HG03378 (cell line): ENCODE results near the gene POPDC3.
"Not testable (repeated sequence)": the region's sequence is repeated elsewhere in the genome, so short reads cannot be mapped to it uniquely, and the experiment has no call there.

Source experiments
- ATAC-seq: cut with Tn5 transposase; IDR thresholded peaks from one replicate; pipeline ENCODE4 v1.9.1; 2021; ENCODE audit warnings: mild to moderate bottlenecking, moderate library complexity; ENCODE audit not compliant: unreplicated experiment

The POPDC3 gene, protein sequence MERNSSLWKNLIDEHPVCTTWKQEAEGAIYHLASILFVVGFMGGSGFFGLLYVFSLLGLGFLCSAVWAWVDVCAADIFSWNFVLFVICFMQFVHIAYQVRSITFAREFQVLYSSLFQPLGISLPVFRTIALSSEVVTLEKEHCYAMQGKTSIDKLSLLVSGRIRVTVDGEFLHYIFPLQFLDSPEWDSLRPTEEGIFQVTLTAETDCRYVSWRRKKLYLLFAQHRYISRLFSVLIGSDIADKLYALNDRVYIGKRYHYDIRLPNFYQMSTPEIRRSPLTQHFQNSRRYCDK

DNA sequence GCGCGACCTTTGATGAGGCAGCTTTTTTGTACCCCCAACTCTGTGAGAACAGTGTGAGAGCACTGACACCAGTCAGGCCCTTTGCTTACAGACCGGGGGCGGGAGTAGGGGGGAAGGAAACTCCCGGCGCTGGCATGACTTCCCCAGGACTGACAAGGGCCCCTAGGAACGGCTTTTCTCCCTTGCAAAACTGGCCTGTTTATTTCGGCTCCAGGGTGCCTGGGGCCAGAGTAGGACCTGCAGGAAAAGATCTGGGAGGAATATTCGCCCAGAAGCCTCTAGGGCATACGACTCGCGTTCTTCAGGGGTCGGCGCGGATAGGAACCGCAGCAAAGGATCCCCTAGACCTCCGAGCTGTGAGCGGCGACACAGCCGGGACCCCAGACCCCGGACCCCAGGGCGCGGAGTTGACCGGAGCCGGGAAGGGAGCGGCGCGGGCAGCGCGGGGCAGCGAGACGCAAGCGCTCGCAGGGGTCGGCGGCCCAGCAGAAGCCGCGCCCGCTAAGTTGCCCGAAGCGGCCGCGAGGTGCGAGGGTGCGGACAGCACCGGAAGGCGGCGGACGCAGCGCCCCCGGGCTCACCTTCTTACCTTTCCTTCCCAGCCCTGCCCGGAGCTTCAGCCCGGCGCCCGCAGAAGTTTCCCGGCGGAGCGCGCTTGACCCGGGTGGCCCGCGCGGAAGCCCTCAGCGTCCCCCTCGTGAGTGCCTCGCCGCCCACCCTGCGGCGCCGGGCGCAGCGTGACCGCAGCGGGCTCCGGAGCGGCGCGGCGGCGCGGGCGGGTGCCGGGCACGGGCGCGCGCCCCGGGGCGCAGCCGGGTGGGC, at the start of gene POPDC3:
Gene POPDC3 (minus strand): TSS at position 771 of the 822 bp plus-strand sequence. CDS start 18,105 bp downstream, outside the sequence.
- ATAC-seq = no peak

DNA sequence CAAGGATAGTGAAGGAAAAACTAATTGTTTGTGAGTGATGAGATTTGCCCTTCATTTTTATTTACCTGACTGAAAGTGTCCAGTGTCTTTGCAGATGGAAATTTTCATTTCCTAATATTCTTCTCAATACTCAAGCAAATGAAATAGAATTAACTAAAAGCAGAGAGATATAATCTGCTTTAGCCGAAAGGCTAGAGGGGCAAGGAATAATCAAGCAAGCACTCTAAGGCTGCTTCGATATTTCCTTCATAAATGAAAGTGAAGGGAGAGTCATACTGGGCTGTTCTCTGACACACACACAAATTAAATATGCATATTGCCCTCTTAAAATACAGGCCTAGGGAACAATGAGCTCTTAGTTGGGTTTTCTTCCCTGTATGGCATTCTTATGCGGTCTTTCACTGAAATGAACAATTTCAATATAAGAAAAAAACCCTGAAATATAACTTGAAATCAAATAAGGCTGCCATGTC, 47.5 kb upstream of the POPDC3 start:
- no peak for ATAC-seq

DNA sequence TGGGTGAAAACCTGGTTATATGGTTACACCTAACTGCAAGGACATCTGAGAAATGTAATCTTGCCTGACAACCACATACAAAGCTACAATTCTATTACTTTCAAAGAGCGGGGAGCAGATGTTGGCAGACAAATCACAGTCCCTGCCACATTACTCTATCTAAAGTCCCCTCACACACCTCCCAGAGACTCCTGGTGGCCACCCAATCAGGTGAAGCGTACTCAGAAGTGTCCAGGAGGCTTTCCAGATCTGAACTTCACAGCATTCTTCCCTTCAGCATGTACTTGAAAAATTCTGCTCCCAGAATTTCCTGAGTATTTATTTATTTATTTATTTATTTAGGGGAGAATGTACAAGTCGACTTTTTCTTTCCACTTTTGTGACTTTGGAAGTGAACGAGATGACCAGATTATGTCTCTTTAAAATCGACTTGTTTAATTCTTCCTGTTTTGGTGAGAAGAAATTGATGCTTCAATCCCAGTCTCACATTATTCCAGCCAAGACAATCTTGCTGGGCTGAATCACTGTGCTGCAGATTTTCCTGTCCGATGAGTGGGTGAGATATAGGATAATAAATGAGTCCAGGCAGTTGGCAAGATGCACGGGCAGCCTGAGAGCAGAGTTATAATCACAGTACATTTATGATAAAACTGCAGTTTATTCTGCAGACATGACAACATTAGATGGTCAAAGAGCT, 46.9 kb upstream of the POPDC3 start:
- no peak for ATAC-seq

DNA sequence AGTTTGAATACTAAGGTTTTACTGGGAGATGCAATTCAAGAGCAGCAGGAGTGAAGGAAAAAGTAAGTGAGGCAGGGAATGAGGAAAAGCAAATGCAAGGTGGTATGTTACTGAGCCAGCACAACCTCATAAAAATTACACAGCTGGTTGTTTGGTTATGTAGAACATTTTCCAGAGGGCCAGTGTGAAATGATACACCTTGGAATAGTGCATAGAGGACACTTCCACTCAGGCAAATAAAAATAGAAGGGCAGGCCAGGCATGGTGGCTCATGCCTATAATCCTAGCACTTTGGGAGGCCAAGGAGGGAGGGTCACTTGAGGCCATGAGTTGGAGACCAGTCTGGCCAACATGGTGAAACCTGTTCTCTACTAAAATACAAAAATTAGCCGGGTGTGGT, 43.4 kb upstream of the POPDC3 start:
- no peak for ATAC-seq

DNA sequence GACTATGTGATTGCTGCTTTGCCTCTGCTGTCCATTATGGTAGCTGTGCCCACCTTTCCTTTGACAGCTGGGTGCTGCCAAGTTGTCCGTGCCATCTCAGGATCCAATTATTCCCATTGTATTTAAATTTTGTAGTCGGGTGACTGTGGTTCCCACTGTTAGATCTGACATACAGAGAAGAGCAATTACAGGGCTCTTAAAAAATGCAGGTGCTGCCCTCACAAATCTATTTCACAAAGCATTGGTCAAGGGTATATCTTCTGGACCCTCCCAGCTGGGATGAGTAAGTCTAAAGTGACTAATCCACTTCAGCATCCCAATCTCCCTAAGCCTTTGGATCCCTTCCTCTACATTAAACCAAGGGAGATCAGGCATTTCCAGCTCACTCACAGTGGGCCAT, 41.4 kb upstream of the POPDC3 start:
- ATAC-seq = not testable (repeated sequence)

DNA sequence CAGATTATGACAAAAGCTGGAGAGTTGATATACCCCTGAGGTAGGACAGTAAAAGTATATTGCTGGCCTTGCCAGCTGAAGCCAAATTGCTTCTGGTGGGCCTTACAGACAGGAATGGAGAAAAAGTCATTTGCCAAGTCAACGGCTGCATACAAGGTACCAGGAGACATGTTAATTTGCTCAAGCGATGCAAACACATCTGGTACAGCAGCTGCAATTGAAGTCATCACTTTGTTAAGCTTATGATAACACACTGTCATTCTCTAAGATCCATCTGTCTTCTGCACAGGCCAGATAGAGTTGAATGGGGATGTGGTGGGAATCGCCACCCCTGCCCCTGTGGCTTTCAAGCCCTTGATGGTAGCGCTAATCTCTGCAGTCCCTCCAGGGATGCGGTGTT, 40.4 kb upstream of the POPDC3 start:
- no peak for ATAC-seq

DNA sequence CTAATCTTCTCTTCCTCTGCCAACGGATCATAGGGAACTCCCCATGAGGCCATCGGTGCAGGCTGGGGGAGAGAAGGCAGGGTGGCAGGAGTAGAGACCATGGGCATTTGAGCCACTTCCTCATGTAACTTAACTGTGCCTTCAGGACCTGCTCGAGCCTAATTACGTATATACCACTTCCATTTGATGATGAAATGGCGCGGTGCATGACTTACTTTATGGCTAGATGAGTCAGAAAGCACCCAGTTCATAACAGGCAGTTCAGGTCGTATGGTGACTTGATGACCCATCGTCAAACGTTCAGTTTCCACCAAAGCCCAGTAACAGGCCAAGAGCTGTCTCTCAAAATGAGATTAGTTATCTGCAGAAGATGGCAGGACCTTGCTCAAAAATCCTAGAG, 39.4 kb upstream of the POPDC3 start:
- ATAC-seq = not testable (repeated sequence)

DNA sequence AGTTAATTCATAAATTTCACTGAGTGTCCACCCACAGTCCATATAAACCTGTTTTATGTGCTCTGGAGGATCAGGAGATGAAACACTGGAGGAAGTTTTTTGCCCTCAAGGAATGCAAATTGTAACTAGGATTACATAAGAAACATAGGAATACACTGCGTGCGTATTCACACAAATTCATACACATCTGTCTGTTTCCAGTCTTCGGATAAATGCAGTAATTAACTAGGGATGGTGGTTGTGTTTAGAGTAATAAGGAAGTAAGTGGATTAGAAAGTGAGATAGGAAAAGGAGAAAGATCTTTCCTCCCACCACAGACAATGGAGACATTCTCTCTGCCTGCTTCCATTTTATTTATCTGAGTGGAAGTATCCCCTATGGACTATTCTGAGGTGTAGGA, 35.7 kb upstream of the POPDC3 start:
- no peak for ATAC-seq

DNA sequence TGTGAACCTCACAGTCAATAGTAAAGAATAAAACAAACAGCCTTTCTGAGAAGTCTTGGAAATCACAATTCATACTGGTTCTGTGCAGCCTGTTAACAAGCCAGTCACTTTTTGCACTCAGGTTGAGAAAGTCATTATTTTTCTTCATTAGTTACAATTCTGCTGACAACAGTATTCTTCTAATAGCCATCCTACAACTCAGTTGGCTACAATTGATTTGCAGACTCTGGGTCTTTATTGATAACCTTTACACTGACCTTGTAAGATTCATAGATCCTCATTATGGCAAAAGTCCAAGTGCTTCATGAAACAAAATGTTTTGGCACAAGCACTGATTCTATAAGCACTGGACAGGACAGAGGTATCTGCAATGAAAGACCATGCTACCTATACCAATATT, 34.9 kb upstream of the POPDC3 start:
- ATAC-seq = no peak

DNA sequence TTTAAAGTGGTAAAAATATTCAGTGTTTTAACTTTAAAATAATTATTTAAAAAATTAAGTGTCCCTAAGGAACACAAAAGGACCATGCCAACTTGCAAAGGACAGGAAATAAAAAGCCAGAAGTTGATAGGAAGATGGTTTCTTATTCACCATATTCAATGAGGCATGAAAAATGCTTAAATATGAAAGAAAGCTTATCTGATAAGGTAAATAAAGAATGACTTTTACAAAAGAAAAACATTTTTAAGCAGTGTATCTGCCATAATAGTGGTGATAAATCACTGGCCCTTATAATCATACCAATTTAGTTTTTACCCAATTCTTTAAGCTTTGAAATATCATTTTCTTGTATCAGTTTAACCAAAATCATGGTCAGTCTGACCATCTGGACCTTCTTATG, 33.5 kb upstream of the POPDC3 start:
- ATAC-seq = no peak

DNA sequence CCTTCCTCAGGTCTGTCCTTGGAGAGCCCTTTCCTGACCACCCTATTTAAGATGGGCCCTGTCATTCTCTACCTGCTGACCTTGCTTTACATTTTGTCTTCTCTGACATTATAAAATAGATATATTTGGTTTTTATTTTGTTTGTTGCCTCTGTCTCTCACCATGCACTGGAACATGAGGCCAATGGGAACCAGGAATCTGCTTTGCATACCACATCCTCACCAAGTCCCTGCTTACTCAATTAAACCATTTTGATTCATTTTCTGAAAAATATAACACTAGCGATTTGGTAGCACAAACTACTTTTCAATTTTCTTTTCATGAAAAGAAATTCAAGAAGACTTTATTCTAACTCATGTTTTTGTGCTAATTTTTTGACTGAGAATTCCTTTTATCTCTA, 32.8 kb upstream of the POPDC3 start:
- ATAC-seq = peak; percentile 84

DNA sequence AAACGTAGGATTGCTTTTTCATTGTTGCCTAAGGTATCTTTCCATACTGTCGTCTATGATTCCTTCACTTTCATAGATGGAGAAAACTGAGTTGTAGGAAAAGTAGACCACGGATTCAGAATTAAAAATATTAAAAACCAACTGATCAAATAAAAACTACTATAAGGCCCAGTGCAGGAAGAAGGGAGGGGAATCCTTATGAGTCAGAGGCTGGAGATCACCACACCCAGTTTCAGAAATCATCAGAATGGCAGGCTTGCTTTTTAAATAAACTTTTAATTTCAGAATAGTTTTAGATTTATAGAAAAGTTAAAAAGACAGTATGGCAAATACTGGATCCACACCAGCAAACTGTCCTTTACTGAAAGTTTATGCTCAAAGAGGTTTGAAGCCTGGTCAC, 32.0 kb upstream of the POPDC3 start:
- no peak for ATAC-seq

DNA sequence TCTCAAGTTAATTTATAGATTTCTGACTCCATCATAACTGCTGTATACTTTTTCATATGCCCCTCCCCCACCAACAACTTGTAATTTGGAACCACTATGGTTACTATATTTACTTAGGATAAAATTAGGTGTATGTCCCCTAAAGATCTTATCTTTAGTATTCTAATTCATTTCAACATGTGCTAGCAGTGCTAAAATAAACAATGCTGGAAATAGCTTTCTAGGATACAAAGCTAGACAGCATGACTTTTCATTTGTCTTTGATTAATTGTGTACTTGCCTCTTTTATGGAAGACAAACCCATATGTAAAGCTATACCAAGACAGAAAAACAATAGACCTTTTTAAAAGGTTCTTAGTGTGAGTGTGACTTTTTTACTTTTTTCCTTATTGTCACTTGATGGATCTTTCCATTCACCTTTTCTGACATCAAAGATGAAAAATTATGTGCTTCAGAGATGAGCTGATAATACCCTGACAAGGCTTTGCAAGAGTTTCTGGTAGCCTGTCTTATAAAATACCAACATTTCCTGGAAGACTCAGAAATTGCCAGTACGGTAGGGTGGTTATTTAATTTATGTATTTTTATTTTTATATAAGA, 31.2 kb upstream of the POPDC3 start:
- no peak for ATAC-seq

DNA sequence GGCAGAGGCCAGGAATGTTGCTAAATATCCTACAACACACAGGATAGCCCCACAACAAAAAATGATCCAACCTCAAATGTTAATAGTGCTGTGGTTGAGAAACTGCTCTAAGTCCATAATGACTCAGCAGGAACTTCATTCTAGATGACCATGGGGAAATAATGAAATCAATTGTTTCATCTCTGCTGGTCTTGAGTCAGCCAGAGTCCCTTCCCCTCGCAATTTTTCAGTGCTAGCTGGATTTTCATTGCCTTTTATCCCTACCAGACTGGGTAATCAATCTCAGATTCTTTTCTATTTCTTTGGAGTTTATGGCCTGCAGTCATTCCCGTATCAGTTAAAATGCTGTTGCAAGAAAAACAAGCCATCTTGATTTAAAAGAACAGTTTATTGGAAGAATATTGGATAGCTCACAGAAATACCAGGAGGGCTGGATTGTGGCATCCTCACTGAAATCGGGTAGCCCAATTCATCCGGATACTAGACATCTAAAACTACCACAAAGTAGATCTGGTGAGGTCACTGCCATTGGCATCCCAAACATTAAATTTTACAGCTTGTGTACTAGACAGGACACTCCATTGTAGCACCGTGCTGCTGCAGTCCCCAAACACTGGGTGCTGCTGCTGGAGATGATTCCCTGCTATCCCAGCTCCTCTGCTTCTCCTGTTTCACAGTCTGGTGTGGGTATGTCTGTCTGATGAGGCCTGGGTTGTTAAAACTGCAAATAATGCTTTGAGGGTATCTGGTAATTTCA, 30.3 kb upstream of the POPDC3 start:
- ATAC-seq = peak; percentile 44

DNA sequence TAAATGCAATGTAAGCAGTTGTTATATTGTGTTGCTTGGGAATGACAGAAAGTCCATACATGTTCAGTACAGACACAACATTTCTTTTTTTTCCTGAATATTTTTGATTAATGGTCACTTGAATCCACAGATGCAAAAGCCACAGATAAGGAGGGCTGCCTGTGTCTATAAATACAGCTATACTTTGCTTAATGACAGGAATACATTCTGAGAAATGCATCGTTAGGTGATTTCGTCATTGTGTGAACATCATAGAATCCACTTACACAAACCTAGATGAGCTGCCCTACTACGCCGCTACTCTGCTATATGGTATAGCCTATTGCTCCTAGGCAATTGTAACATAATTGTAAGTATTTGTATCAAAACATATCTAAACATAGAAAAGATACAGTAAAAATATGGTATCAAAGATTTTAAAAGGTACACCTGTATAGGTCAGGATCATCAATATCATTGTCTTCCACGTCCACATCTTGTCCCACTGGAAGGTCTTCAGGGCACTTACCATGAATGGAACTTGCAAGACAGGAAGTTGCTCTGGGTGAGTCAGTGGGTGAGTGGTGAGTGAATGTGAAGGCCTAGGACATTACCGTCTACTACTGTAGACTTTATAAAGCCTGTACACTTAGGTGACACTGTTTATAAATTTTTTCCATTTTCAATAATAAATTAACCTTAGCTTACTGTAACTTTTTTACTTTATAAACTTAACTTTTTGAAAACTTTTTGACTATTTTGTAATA, 27.9 kb upstream of the POPDC3 start:
- no peak for ATAC-seq

DNA sequence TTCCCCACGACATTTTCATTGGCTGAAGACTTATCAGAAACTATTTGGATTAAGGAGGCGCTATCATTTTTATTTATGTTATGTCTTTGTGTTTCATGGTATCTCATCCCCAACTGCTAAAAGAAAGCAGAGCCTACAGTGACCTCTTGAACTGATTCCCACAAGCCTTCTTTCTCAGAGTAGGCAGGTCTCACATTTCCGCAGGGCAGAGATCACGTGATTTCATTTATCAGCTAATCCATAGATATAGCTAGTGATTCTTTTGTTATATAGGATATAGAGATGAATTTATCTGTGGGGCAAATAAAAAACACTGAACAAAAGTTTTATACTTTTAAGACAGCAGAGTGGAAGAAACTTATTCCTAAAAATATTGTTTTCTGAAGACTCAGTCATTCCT, 25.0 kb upstream of the POPDC3 start:
- ATAC-seq = no peak

DNA sequence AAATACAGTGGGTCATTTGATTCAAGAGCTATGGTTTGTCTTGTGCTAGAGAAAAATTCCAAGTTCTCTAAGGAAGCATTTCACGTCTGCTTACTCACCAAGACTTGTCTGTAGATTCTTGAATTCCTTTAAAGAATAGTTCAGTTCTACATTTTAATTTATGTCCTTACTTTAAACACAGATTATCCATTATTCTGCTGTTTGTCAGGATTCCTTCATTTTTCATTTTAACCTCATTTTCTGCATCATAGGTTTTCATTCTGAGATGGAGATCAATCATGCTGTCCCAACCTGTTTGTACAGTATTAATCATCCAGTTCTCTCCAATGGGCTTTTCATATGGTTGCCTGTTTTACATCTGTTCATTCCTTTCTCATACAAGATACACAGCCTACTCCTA, 24.5 kb upstream of the POPDC3 start:
- ATAC-seq = no peak

DNA sequence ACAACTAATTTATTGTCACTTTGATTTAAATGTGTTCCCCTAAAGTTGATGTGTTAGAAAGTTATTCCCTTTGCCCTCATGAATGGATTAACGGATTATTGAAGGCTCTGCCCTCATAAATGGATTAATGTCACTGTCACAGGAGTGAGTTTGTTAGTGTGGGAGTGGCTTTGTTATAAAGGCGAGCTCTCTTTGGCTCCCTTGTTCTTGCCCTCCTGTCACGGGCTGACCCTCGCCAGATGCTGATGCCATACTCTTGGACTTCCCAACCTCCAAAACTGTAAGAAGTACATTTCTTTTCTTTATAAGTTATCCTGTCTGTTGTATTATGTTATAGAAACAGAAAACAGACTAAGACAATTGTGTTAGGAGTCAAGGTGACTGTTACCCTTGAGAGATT, 22.7 kb upstream of the POPDC3 start:
- ATAC-seq = no peak

DNA sequence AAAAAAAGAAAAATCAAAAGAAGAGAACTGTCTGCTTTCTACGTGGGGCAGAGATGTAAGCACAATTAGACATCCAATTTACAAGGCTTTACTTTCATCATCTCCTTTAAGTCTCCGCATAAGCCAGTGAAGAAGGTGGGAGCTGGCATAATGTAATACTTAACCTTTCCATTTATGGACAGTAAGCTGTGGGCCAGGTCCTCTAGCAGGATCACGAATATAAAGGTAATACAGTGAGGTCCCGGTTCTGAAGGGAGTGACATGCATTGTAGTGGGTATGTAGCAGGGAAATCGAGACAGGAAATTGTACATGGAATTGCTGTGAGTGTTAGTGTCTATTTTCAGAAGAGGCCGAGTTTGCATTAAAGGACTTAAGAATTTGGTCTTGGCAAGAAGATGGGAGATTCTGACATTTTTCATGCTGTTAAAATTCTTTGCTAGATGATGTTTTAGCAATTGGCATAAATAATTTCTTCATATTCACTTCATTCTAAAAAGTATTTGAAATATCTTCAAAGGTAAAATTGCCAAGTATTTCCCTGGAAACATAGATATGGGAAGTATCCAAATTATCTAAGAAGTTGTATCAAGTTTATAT, 20.4 kb upstream of the POPDC3 start:
- no peak for ATAC-seq
